Activated naive CD4-positive, alpha-beta T cell treated with anti-CD3 and anti-CD28 coated beads, Interleukin-2, amount 50 U/mL, for 24 hours (primary cell): ENCODE measurements around the gene PATE4.
"Not testable (repeated sequence)": the region's sequence is repeated elsewhere in the genome, so short reads cannot be mapped to it uniquely, and the experiment has no call there.

ENCODE experiments used
- H3K27ac Mint-ChIP-seq: one replicate; pipeline ENCODE4 v1.8.0; 2021; ENCODE audit warnings: mild to moderate bottlenecking, mixed read lengths
- H3K27me3 Mint-ChIP-seq: one replicate; pipeline ENCODE4 v1.8.0; 2021; ENCODE audit warnings: mixed read lengths
- H3K36me3 Mint-ChIP-seq: one replicate; pipeline ENCODE4 v1.8.0; 2021; ENCODE audit warnings: mixed read lengths
- H3K4me1 Mint-ChIP-seq: one replicate; pipeline ENCODE4 v1.8.0; 2021; ENCODE audit warnings: mixed read lengths
- H3K4me3 Mint-ChIP-seq: one replicate; pipeline ENCODE4 v1.8.0; 2021; ENCODE audit warnings: mild to moderate bottlenecking, mixed read lengths
- H3K9me3 Mint-ChIP-seq: one replicate; pipeline ENCODE4 v1.8.0; 2021; ENCODE audit warnings: mixed read lengths

The PATE4 gene, protein sequence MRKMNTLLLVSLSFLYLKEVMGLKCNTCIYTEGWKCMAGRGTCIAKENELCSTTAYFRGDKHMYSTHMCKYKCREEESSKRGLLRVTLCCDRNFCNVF

DNA sequence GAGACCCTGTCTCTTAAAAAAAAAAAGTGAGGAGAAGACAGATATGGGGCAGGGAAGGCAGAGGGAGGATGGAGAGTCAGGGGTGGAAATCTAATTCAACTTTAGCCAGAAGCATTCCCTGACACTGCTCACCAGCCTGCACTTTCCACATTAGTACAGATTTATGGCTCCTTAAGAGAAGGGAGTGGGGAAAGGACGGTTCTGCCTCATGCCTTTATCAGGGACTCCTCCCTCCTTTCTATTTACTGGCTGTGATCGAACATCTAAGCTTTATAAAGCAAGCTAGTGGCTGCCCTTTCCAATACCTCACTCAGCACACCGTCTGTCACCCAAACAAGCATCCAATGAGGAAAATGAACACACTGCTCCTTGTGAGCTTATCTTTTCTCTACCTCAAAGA is at the start of gene PATE4:
Gene PATE4 (plus strand): TSS at position 301 of the 400 bp plus-strand sequence. CDS start 44 bp downstream, at position 345.
- Mint-ChIP-seq H3K27ac (no peak within 1 kb of the TSS), H3K4me1 (no peaks in the 10 kb centered on the region), H3K9me3 (no peaks in the 10 kb centered on the region), H3K36me3 (no peaks in the 10 kb centered on the region), H3K27me3 (peaks cover 13% of the 10 kb centered on the region), H3K4me3 (no peak within 1 kb of the TSS)

DNA sequence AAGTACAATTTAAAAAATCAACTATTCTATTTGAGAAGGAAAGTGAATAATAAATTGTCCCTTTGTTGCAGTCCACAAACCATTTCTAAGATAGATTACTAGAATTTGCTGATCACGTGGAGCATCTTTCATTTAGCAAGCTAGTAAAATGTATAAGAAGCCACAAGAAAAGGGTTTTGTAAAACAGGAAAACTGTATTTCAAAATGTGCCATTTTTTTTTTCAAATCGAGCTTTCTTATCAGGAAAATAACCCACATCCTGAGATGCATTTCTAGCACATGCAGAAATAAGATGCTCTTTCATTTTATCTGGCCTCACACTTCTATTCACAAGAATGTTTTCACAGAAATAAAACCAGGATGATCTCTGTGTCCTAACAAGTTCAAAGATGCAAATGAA is 48.4 kb upstream of the PATE4 start:
- Mint-ChIP-seq H3K27ac (no peak overlapping the region), H3K9me3 (no peaks in the 10 kb centered on the region), H3K27me3 (peaks cover 8% of the 10 kb centered on the region), H3K4me3 (no peak overlapping the region), H3K36me3 (no peaks in the 10 kb centered on the region), H3K4me1 (no peaks in the 10 kb centered on the region)

DNA sequence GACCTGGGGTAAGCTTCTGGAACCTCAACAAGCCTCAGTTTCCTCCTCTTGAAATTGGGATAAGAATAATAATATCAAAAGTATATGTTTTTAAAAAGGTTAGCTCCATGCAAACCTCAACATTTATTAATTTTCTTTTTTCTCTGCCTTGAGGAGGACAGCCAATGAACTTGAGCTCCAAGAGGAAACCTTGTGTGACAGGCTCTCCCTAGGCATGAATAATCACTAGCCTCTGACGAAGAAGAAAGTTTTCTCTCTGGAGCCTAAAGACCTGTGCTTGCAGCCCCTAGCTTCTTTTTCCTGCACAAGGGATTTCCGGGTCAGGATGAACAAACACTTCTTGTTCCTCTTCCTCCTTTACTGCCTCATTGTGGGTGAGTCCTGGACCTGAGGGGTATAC is 45.3 kb upstream of the PATE4 start, which contains the start of gene PATE3:
Gene PATE3 (plus strand): TSS at position 301 of the 400 bp plus-strand sequence. CDS start 25 bp downstream, at position 326.
- Mint-ChIP-seq H3K4me3 (no peak within 1 kb of the TSS), H3K27me3 (peaks cover 2% of the 10 kb centered on the region), H3K9me3 (no peaks in the 10 kb centered on the region), H3K4me1 (no peaks in the 10 kb centered on the region), H3K36me3 (no peaks in the 10 kb centered on the region), H3K27ac (no peak within 1 kb of the TSS)

DNA sequence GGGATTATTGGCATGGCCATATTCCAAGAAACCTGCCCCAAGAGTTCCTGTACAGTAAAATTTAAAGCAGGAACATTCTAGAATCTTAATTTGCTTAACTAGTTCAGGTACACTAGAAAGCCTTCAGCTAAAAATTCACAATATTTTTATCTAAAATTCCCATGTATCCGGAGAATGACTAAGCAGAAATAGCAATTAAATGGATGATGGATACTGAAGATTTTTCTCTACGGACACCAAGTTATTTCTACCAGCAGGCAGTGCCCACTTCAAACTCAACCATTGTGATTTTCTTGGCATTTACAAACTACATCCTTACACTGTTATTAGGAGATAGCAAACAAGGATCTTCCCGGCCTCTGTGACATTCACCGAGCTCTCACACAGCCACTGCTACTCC is 42.3 kb upstream of the PATE4 start:
- Mint-ChIP-seq H3K4me1 (no peaks in the 10 kb centered on the region), H3K27me3 (peaks cover 3% of the 10 kb centered on the region), H3K4me3 (no peak overlapping the region), H3K9me3 (peaks cover 12% of the 10 kb centered on the region), H3K27ac (no peak overlapping the region), H3K36me3 (no peaks in the 10 kb centered on the region)

DNA sequence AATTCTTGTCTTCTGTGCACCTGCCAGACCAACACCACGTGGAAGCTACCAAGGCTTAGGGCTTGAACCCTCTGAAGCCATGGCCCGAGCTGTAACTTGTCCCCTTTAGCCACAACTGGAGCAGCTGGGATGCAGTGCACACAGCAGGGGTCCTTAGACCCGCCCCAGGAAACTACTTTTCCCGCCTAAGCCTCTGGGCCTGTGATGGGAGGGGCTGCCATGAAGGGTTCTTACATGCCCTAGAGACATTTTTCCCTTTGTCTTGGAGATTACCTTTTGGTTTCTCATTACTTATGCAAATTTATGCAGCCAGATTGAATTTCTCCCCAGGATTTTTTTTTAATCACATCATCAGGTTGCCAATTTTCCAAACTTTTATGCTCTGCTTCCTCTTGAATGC is 35.5 kb upstream of the PATE4 start:
- H3K4me1 Mint-ChIP-seq = no peaks in the 10 kb centered on the region
- no peak overlapping the region for H3K27ac Mint-ChIP-seq
- peaks cover 52% of the 10 kb centered on the region for H3K9me3 Mint-ChIP-seq

DNA sequence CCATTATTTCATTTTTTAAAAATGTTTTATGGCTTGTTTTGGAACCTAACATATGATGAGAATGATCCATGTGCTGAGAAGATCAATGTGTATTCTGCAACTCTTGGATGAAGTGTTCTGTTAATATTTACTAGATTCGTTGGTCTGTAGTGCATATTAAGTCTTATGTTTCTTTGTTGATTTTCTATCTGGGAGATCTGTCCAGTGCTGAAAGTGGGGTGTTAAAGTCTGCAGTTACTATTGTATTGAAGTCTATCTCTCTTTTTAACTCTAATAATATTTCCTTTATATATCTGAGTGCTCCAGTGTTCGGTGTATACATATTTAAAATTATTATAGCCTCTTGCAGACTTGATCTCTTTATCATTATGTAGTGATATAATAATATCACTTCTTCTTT is 33.3 kb upstream of the PATE4 start:
- H3K4me1 Mint-ChIP-seq = no peaks in the 10 kb centered on the region
- H3K4me3 Mint-ChIP-seq = no peak overlapping the region
- no peaks in the 10 kb centered on the region for H3K36me3 Mint-ChIP-seq
- H3K9me3 Mint-ChIP-seq = peaks cover 50% of the 10 kb centered on the region
- no peak overlapping the region for H3K27ac Mint-ChIP-seq
- H3K27me3 Mint-ChIP-seq = peaks cover 13% of the 10 kb centered on the region

More for the DNA sequence above, 35.5 kb upstream of the PATE4 start:
- Mint-ChIP-seq H3K27me3 (peaks cover 13% of the 10 kb centered on the region), H3K36me3 (no peaks in the 10 kb centered on the region), H3K4me3 (no peak overlapping the region)

DNA sequence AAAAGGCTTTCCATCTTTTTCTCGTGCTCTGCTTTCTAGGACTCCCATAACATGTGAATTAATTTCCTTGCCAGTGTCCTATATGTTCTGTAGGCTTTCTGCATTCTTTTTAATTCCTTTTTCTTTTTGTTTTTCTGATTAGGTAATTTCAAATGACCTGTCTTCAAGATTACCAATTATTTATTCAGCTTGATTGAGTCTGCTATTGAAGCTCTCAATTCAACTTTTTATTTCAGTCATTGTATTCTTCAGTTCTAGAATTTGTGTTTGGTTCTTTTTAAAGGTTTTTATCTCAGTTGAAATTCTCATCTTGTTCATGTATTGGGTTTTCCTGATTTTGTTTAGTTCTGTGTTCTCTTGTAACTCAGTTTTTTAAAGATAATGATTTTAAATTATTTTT is 30.7 kb upstream of the PATE4 start:
- Mint-ChIP-seq H3K27ac (no peak overlapping the region), H3K27me3 (peaks cover 14% of the 10 kb centered on the region), H3K4me3 (no peak overlapping the region), H3K4me1 (no peaks in the 10 kb centered on the region), H3K36me3 (no peaks in the 10 kb centered on the region), H3K9me3 (peaks cover 31% of the 10 kb centered on the region)

DNA sequence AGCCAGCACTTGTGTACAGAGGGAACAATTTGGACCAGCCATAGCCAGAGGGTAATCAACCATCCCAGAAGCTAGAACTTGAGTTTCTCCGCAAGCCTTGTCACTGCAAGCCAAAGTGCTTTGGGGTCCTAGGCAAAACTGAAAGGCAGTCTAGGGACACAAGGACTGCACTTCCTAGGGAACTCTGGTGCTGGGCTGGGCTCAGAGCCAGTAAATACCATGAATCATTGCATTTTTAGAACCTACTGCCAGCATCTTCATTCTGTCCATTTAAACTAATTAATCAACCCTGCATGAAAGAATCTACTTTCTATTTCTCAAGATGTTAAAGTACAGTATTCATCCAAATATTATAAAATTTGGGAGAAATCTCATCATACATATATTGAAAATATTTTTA is 25.2 kb upstream of the PATE4 start:
- H3K27me3 Mint-ChIP-seq = peaks cover 4% of the 10 kb centered on the region
- H3K9me3 Mint-ChIP-seq = peaks cover 15% of the 10 kb centered on the region
- no peak overlapping the region for H3K27ac Mint-ChIP-seq
- H3K36me3 Mint-ChIP-seq = no peaks in the 10 kb centered on the region
- H3K4me3 Mint-ChIP-seq = no peak overlapping the region
- H3K4me1 Mint-ChIP-seq = no peaks in the 10 kb centered on the region

DNA sequence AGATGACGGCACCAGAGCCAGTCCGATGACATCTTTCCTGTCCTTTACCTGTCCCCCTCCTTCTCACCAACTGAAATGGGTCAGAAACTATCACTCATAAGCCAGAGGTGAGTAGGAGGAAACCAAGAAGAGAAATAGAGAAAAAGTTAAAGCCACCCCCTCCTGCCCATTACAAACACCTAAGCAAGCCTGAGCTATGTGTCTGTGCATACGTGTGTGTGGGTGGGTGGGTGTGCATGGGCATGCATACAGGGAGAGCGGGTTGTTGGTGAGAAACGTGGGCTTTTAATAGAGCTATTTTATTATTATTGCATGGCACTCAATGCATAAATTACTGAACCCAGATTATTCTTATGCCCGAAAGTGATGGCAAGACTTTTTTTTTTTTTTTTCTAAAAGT is 2.6 kb downstream of the PATE4 start:
- H3K36me3 Mint-ChIP-seq = no peaks in the 10 kb centered on the region

DNA sequence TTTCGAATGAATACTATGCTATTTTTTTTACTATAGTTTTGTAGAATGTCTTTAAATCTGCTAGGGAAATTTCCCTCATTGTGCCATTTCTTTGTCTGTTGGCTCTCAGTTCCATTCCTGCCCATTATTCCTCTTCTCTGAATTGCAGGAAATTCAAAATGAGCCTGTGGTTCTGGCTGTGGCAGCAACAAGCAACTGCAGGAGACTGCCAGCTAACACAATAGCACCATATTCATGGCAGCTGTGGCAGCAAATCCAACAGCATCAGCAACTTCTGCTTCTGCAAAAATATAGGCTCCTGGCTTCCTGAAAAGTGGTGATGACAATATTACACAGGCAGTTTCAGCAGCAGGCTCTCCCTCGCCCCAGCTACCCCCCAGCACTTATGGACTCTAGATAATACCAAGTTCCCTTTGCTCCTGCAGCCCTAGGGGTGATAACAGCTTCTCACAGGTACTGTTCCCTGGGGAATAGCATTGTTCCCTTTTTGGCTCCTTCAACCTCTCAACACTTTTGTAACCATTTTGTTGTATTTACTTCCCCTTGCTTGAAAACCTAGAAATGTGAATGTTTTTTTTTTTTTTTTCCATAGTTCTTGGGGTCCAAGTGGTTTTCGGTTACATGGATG is 9.3 kb downstream of the PATE4 start:
- H3K9me3 Mint-ChIP-seq = peaks cover 24% of the 10 kb centered on the region
- H3K4me3 Mint-ChIP-seq = no peak overlapping the region
- H3K4me1 Mint-ChIP-seq = no peaks in the 10 kb centered on the region
- peaks cover 9% of the 10 kb centered on the region for H3K27me3 Mint-ChIP-seq
- H3K27ac Mint-ChIP-seq = no peak overlapping the region
- H3K36me3 Mint-ChIP-seq = peaks cover 11% of the 10 kb centered on the region

More for the DNA sequence above, 2.6 kb downstream of the PATE4 start:
- no peak overlapping the region for H3K4me3 Mint-ChIP-seq
- peaks cover 14% of the 10 kb centered on the region for H3K27me3 Mint-ChIP-seq
- H3K27ac Mint-ChIP-seq = no peak overlapping the region
- no peaks in the 10 kb centered on the region for H3K9me3 Mint-ChIP-seq
- H3K4me1 Mint-ChIP-seq = no peaks in the 10 kb centered on the region

DNA sequence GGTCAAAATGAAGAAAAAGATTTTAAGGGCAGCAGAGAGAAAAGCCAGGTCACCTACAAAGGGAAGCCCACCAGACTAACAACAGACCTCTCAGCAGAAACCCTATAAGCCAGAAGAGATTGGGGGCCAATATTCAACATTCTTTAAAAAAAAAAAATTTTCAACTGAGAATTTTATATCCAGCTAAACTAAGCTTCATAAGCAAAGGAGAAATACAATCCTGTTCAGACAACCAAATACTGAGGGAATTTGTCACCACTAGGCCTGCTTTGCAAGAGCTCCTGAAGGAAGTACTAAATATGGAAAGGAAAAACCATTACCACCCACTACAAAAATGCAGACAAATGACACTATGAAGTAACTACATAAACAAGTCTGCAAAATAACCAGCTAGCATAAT is 13.1 kb downstream of the PATE4 start:
- Mint-ChIP-seq H3K9me3 (peaks cover 35% of the 10 kb centered on the region), H3K27ac (no peak overlapping the region), H3K4me1 (no peaks in the 10 kb centered on the region), H3K36me3 (peaks cover 14% of the 10 kb centered on the region), H3K27me3 (peaks cover 10% of the 10 kb centered on the region), H3K4me3 (no peak overlapping the region)

DNA sequence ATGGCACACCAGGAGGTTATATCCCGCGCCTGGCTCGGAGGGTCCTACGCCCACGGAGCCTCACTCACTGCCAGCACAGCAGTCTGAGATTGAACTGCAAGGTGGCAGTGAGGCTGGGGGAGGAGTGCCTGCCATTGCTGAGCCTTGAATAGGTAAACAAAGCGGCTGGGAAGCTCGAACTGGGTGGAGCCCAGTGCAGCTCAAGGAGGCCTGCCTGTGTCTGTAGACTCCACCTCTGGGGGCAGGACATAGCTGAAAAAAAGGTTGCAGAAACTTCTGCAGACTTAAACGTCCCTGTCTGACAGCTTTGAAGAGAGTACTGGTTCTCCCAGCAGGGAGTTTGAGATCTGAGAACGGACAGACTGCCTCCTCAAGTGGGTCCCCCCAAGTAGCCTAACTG is 24.6 kb downstream of the PATE4 start:
- H3K9me3 Mint-ChIP-seq, H3K27ac Mint-ChIP-seq, H3K36me3 Mint-ChIP-seq, H3K4me3 Mint-ChIP-seq, H3K4me1 Mint-ChIP-seq: not testable (repeated sequence)
- H3K27me3 Mint-ChIP-seq = peaks cover 18% of the 10 kb centered on the region

DNA sequence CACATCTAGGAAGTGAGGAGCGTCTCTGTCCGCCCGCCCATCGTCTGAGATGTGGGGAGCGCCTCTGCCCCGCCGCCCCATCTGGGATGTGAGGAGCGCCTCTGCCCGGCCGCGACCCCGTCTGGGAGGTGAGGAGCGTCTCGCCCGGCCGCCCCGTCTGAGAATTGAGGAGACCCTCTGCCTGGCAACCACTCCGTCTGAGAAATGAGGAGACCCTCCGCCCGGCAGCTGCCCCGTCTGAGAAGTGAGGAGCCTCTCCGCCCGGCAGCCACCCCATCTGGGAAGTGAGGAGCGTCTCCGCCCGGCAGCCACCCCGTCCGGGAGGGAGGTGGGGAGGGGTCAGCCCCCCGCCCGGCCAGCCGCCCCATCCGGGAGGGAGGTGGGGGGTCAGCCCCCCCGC is 29.7 kb downstream of the PATE4 start:
- H3K4me3 Mint-ChIP-seq, H3K27ac Mint-ChIP-seq, H3K27me3 Mint-ChIP-seq, H3K9me3 Mint-ChIP-seq, H3K4me1 Mint-ChIP-seq, H3K36me3 Mint-ChIP-seq: not testable (repeated sequence)

DNA sequence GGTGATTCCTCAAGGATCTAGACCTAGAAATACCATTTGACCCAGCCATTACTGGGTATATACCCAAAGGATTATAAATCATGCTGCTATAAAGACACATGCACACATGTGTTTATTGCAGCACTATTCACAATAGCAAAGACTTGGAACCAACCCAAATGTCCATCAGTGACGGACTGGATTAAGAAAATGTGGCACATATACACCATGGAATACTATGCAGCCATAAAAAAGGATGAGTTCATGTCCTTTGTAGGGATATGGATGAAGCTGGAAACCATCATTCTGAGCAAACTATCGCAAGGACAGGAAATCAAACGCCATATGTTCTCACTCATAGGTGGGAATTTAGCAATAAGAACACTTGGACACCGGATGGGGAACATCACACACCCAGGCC is 32.2 kb downstream of the PATE4 start:
- not testable (repeated sequence) for H3K9me3 Mint-ChIP-seq, H3K36me3 Mint-ChIP-seq, H3K4me3 Mint-ChIP-seq

DNA sequence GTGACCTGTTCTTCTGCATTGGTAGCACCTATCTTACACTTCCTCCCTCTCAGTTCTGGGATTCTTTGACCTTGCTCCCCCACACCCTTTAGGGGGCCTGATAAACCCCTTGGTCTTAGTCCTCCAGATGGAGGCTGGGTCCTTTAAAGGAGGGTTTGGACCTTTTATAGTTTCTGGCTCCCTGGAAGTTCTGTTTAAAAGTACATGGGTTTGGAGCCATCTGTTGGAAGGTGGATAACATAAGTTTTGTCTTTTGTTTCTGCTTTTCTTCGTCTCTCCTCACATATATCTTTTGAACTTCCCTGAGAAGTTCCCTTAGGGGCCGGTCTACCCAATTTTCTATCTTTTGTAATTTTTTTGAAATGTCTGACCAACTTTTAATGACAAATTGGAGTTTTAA is 36.4 kb downstream of the PATE4 start:
- H3K36me3 Mint-ChIP-seq = no peaks in the 10 kb centered on the region
- H3K4me1 Mint-ChIP-seq = no peaks in the 10 kb centered on the region
- peaks cover 3% of the 10 kb centered on the region for H3K27me3 Mint-ChIP-seq
- H3K9me3 Mint-ChIP-seq = peaks cover 5% of the 10 kb centered on the region
- no peak overlapping the region for H3K27ac Mint-ChIP-seq
- H3K4me3 Mint-ChIP-seq = no peak overlapping the region

More for the DNA sequence above, 32.2 kb downstream of the PATE4 start:
- H3K27me3 Mint-ChIP-seq, H3K4me1 Mint-ChIP-seq, H3K27ac Mint-ChIP-seq: not testable (repeated sequence)

DNA sequence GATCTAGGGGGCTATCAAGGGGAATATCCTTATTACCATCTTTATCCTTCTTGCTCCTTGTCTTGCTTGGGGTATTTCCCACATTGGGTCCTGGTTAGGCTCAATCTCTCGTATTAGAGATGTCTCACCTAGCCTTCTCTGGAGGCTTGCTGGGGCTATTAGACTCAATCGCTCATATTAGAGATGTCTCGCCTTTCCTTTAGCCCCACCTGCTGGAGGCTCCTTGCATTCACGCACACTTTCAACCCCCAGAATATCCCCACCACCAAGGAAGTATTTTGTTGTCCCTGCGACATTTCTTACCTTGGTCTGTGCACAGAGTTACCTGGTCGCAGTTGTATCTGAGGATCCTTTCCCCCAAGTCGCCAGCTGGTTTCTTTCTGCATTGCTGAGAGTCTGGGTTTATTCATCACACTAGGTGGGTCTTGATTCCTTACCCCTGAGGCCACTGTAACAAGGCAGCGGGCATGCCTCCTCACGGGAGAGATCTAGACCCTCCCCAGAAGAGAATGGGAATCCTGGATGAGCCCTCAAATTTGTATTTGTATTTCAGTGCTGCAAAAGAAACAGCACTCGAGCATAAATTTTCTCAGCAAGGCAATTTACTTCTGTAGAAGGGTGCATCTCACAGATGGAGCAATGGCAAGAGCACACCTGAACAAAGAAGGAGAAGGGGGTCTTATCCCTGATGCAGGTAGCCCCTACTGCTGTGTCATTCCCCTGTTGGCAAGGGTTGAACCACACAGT is 38.4 kb downstream of the PATE4 start:
- Mint-ChIP-seq H3K36me3 (no peaks in the 10 kb centered on the region), H3K4me1 (no peaks in the 10 kb centered on the region), H3K9me3 (peaks cover 5% of the 10 kb centered on the region), H3K27me3 (peaks cover 3% of the 10 kb centered on the region), H3K4me3 (no peak overlapping the region), H3K27ac (no peak overlapping the region)
